GM20000 (cell line): ENCODE data around the gene ATP10D.

Source experiments
- DNase-seq: peaks from one replicate; pipeline ENCODE4 v3.0.0; 2012; ENCODE audit warnings: low spot score
- TF ChIP-seq, protein P1 (sequence below): IDR thresholded peaks from 2 replicates; pipeline ENCODE4 v1.5.1; 2012; ENCODE audit warnings: mild to moderate bottlenecking, control low read depth; ENCODE audit errors: extremely low read depth, missing control alignments

The ATP10D gene

DNA sequence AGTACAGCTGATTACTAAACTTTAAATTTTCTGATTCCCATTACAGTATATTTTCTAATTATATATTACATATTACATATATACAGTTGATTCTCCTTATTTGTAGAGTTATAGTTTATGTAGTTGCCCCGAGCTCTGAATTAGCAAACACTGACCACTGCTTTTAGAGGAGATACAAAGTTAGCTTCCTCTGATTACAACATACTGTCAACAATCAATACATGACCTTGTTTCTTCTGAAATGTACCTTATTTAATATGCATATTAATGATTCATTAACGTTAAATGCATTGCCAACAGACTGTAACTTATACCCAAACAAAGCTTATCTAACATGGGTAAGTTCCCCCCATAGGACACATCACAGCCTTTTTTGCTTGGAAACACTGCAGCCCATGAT, 81.5 kb downstream of the ATP10D start:
- TF ChIP-seq, protein P1, sequence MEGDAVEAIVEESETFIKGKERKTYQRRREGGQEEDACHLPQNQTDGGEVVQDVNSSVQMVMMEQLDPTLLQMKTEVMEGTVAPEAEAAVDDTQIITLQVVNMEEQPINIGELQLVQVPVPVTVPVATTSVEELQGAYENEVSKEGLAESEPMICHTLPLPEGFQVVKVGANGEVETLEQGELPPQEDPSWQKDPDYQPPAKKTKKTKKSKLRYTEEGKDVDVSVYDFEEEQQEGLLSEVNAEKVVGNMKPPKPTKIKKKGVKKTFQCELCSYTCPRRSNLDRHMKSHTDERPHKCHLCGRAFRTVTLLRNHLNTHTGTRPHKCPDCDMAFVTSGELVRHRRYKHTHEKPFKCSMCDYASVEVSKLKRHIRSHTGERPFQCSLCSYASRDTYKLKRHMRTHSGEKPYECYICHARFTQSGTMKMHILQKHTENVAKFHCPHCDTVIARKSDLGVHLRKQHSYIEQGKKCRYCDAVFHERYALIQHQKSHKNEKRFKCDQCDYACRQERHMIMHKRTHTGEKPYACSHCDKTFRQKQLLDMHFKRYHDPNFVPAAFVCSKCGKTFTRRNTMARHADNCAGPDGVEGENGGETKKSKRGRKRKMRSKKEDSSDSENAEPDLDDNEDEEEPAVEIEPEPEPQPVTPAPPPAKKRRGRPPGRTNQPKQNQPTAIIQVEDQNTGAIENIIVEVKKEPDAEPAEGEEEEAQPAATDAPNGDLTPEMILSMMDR, result no peak
- no peak for DNase-seq

GRCh38 chr4:47566969-47567368, 81.9 kb downstream of the ATP10D start:
- TF ChIP-seq, protein P1, result no peak
- DNase-seq, result no peak

DNA sequence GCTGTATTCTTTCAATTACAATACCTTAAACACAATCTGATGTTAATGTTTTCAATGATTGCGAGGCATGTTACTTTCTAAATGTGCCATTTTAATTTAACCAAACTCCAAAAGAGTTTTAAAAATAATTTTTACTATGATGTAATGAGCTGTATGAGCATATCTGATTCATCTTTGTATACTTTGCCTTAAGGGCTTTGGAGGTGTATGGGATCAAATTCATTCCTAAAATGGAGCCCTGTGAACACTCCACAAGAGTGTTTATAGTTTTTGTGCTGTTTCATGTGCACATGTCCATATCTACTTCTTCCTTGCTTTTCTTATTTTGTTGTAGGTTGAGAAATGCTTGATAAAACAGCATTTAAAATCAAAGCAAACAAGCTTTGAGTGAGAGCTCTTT, 82.4 kb downstream of the ATP10D start:
- no peak for DNase-seq

GRCh38 chr4:47570816-47571215, 85.7 kb downstream of the ATP10D start:
- TF ChIP-seq, protein P1, result no peak
- no peak for DNase-seq

More for the DNA sequence above, 82.4 kb downstream of the ATP10D start:
- TF ChIP-seq, protein P1, result no peak

- TF ChIP-seq, protein P1, result no peak
- no peak for DNase-seq
Observed at GRCh38 chr4:47572981-47573380, 87.9 kb downstream of the ATP10D start.

DNA sequence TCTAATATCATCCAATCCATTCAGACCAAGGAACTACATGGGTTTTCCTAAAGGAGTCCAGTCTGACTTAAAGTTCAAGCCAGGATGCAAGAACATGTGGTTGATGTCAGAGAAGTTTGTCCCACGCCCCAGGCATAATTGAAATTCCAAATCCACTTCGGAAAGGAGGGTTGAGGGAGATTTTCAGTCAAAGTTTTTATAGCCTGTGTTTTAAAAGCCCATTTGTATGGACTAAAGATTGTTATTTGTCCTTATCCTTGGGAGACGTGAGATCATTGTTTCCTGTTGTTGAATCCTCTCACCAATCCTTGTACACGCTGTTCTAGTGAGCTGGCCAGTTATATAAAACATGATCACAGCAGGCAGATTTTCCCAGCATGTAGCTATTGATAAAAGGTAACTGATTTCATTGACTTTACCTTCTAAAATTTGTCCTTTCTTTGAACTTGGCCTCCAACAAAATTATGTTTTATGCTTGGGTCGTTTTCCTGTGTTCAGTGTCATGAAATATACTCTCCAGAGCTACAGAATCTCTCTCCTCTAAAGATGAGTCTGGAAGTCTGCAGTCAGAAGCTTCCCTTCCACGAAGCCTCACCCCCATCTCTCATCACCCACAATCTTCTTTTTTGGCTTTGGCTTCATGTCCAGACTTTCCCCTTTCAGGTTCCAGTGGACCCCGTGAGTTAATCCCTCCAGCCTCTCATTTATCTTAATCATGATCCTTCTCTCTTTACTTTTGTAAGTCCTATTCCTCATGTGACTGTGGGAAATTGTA, 92.9 kb downstream of the ATP10D start:
- TF ChIP-seq, protein P1, result no peak
- DNase-seq, result no peak

GRCh38 chr4:47579235-47579634, 94.2 kb downstream of the ATP10D start:
- TF ChIP-seq, protein P1, result no peak
- DNase-seq, result no peak
